OCI-LY1 (cell line): ENCODE data around the gene KREMEN2.

Experiments used
- EZH2 ChIP-seq: fragments of 200-600 bp; sonication (generic), shearing (Covaris generic); IDR thresholded peaks from 2 replicates; pipeline ENCODE4 v1.8.0; 2017; ENCODE audit warnings: borderline replicate concordance, mixed run types, mild to moderate bottlenecking, antibody characterized with exemption, low read length, moderate library complexity, mixed read lengths
- TF ChIP-seq, protein P1 (sequence below): fragments of 200-600 bp; sonication (generic), shearing (Covaris generic); IDR thresholded peaks from 2 replicates; pipeline ENCODE4 v1.5.1; 2017; ENCODE audit warnings: mild to moderate bottlenecking, antibody characterized with exemption, low read length, moderate library complexity, mixed read lengths

DNA sequence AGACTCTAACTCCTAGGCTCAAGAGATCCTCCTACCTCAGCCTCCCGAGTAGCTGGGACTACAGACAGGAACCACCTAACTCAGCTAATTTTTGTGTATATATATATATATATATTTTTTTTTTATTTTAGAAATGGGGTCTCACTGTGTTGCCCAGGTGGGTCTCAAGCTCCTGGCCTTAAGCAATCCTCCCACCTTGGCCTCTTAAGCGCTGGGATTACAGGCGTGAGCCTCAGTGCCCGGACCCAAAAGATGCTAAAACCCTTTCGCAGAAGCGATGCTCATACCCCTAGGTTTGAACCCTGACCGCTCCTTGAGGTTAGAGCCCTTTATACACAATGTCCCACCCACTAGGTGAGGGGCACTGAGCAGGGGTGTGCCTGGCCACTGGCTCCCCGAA, 46.4 kb downstream of the KREMEN2 start:
- TF ChIP-seq, protein P1, sequence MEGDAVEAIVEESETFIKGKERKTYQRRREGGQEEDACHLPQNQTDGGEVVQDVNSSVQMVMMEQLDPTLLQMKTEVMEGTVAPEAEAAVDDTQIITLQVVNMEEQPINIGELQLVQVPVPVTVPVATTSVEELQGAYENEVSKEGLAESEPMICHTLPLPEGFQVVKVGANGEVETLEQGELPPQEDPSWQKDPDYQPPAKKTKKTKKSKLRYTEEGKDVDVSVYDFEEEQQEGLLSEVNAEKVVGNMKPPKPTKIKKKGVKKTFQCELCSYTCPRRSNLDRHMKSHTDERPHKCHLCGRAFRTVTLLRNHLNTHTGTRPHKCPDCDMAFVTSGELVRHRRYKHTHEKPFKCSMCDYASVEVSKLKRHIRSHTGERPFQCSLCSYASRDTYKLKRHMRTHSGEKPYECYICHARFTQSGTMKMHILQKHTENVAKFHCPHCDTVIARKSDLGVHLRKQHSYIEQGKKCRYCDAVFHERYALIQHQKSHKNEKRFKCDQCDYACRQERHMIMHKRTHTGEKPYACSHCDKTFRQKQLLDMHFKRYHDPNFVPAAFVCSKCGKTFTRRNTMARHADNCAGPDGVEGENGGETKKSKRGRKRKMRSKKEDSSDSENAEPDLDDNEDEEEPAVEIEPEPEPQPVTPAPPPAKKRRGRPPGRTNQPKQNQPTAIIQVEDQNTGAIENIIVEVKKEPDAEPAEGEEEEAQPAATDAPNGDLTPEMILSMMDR, result no peak
- TF ChIP-seq EZH2, result no peak
